ENCODE results near the gene MBLAC1.

The MBLAC1 gene

DNA sequence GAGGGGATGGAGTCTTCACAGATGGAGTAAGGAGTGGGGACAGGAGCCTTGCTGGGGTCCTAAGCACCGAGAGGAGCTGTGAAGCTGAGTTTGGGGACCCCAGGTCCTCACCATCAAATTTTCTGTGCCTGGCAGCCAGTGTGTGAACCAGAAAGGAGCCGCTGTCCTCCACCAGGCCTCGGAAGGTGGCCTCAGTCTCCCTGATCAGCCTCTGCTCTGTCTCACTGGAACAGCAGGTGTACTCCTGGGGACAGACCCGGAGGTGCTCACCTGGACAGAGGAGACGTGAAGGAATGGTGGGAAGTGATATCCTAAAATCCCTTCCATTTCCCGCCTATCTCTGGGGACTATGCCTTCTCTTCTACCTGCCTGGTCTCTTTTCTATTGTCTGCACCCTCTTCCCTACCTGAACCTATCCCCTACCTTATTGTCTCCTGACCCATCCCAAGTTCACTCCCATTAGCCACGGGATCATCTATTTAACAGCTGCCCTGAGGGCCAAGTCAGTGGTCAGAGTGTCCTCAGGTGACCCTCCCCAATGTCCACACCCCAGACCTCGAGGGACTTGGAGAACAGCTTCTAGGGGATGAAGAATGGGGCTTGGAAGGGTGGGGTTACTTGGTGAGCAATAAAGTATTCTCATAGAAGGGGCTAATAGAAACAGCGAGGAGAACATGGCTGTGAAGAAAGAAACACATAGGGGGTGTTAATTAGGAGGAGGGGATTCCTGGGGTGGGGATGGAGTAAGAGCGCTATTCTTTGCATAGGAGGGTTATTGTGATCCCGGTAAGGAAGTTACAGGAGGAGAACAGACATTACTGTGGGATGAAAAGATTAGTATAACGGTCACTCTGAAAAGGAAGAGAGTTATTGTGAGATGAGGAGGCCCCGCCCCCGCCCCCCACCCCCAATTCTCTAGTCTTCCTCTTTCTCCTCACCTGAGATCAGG lies 49.6 kb downstream of the MBLAC1 start:
- in situ Hi-C loops (cut with MboI; ENCODE audit: low sequenced_read_pairs, unreplicated experiment), result no loop called here
- DNase-seq (ENCODE audit: low spot score), result no peak
- TF ChIP-seq, protein P1, sequence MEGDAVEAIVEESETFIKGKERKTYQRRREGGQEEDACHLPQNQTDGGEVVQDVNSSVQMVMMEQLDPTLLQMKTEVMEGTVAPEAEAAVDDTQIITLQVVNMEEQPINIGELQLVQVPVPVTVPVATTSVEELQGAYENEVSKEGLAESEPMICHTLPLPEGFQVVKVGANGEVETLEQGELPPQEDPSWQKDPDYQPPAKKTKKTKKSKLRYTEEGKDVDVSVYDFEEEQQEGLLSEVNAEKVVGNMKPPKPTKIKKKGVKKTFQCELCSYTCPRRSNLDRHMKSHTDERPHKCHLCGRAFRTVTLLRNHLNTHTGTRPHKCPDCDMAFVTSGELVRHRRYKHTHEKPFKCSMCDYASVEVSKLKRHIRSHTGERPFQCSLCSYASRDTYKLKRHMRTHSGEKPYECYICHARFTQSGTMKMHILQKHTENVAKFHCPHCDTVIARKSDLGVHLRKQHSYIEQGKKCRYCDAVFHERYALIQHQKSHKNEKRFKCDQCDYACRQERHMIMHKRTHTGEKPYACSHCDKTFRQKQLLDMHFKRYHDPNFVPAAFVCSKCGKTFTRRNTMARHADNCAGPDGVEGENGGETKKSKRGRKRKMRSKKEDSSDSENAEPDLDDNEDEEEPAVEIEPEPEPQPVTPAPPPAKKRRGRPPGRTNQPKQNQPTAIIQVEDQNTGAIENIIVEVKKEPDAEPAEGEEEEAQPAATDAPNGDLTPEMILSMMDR (IDR thresholded peaks at IDR 0.05; ENCODE audit: borderline replicate concordance, control extremely low read depth, extremely low read depth, insufficient read depth, missing control alignments), result no peak

DNA sequence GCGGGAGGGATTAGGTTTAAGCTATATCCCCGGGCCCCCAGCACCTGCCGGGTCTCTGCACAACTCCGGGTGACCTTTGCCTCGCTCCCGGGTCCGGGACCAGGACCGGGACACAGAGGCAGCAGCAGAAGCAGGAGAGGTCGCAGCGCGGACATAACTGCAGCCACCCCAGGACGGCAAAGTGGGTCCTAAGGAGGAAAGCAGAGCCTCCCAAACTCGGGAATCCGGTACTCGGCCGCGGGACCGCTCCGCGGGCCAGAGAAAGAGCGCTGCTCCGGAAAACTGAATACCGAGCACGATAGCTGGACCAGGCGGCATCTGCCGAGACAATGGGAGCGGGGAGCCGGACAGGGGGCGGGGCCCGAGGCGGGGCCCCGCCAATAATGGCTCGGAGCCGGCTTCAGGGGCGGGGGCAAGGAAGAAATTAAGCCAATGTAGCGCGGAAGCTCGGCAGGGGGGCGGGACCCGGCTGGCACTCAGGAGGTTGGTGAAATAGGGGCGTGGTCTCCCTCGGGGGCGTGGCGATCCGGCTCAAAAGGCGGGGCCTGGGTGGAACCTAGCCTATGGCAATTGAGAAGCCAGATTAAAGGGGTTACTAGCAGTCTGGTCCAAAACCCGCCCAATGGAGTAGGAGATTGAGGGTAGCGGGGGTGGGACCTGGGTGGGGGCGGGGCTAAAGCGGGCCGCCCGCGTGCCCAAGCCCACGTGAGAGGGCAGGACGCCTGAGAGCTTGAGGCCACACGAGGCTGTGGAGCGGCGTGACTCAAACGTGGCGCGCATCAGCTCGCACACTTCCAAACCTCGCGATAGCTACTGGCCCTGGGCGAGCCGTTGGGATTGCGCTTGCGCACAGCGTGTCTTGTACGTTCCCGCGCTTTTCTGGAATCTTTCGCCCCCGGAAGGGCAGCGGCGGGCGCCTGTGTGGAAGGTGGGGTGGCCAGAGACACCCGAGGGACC lies 50.6 kb downstream of the MBLAC1 start, which contains the start of the genes GPC2 and STAG3:
Gene GPC2, minus strand, starts transcription at position 337 of the 957 bp plus-strand sequence. Its CDS starts 182 bp downstream, at position 155.
Gene STAG3, plus strand, starts transcription at position 874 of the 957 bp plus-strand sequence. CDS start 2,639 bp downstream, outside the sequence.
- TF ChIP-seq, protein P1 (IDR thresholded peaks at IDR 0.05; ENCODE audit: borderline replicate concordance, control extremely low read depth, extremely low read depth, insufficient read depth, missing control alignments), result no peak
- in situ Hi-C loops (cut with MboI; ENCODE audit: low sequenced_read_pairs, unreplicated experiment), result no loop called here
- peak; percentile 98 for DNase-seq (ENCODE audit: low spot score)

Measured in GM13976 (cell line).